ENCODE data around the gene SLC11A2. TPM values are rescaled to one million over a fixed set of nuclear protein-coding genes. Genes with fewer than 3 reads are reported as not detected.

Gene SLC11A2
- total RNA-seq, 2 experiments from 2014 or later: 21.6 to 23.9 TPM

DNA sequence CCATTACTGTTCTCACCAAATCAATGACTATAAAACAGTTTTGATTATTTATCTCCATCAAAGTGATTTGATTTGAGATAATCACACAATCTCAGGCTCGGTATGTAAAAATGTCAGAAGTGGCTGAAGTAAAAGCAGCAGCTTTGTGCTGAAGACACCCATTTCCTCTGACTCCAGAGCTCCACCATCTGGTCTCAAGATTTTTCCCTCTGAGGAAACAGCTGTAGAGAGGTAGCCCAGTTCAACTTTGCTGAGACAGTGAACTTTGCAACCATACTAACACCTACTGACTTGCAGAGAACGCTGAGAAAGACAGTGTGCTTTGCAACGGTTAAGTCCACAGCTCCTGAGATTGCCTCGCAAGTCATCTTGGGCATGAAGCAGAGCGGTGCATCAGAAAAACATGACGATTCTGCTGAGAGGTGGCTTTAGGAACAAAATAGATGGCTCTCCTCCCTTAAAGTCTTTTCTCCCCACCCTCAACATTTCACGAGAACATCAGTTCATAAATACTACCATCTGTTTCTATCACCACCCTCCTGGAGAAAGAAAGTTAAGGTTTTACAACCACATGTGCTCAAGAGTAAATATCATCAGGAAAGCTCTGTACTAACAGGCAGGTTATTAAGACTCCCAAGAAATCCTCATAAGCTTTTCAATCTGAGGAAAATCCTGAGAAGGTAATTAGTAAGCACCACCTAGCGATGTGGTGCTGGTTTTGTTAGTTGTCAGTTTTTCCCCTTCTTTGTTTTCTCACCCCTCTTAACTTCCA, 39.0 kb downstream of the SLC11A2 start:
- TF ChIP-seq, protein P1, sequence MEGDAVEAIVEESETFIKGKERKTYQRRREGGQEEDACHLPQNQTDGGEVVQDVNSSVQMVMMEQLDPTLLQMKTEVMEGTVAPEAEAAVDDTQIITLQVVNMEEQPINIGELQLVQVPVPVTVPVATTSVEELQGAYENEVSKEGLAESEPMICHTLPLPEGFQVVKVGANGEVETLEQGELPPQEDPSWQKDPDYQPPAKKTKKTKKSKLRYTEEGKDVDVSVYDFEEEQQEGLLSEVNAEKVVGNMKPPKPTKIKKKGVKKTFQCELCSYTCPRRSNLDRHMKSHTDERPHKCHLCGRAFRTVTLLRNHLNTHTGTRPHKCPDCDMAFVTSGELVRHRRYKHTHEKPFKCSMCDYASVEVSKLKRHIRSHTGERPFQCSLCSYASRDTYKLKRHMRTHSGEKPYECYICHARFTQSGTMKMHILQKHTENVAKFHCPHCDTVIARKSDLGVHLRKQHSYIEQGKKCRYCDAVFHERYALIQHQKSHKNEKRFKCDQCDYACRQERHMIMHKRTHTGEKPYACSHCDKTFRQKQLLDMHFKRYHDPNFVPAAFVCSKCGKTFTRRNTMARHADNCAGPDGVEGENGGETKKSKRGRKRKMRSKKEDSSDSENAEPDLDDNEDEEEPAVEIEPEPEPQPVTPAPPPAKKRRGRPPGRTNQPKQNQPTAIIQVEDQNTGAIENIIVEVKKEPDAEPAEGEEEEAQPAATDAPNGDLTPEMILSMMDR (IDR thresholded peaks at IDR 0.05): peak; percentile 25
- peak overlapping the region; percentile 73 for H3K27ac Mint-ChIP-seq

DNA sequence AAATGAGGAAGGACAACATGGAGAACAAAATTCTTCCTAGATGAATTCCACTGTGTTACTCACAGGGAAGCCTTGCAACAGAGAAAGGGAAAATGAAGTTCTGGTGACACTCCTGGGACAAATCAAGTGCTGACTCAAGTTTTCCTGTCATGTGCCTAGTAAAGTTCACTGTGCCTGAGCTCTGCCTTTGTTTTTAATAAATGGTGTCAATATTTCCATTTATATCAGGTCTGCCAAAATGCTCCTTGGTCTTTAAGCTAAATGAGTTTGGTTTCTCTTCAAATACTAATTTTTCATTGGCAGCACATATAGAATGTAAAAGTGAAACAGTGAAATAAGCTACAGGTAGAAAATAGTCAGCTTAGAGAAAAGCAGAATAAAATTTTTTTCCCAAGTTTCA, 40.9 kb downstream of the SLC11A2 start:
- ChIA-PET CTCF (interaction anchor here (0.7 to 5.2 kb wide), 11 partner anchors 10 to 221 kb away, joined by 3 to 43 read pairs (median 5); partner anchors contain the start of genes ATF1 and SLC11A2), POLR2A (interaction anchor here (0.7 to 2.6 kb wide), 5 partner anchors 41 to 159 kb away, joined by 3 to 12 read pairs (median 3); partner anchors contain the start of gene SLC11A2)
- Mint-ChIP-seq H3K4me3 (no peak overlapping the region), H3K27ac (peak overlapping the region; percentile 59), H3K4me1 (ENCODE audit: low read depth) (peaks cover 39% of the 10 kb centered on the region), H3K9me3 (no peaks in the 10 kb centered on the region), H3K36me3 (ENCODE audit: low read depth) (peaks cover 33% of the 10 kb centered on the region), H3K27me3 (no peaks in the 10 kb centered on the region)
- ATAC-seq (peak; percentile 60), DNase-seq (peak; percentile 10)
- TF ChIP-seq, protein P1 (IDR thresholded peaks at IDR 0.05): no peak
- intact Hi-C loops (cut with micrococcal nuclease): no loop called here

More for the DNA sequence above, 39.0 kb downstream of the SLC11A2 start:
- intact Hi-C loops (cut with micrococcal nuclease): no loop called here
- no peak overlapping the region for H3K4me3 Mint-ChIP-seq
- ATAC-seq: peak; percentile 62
- CTCF ChIA-PET: interaction anchor here (0.7 to 5.2 kb wide), 10 partner anchors 8 to 353 kb away, joined by 3 to 43 read pairs (median 7); partner anchors contain the start of gene ATF1
- peaks cover 44% of the 10 kb centered on the region for H3K4me1 Mint-ChIP-seq (ENCODE audit: low read depth)
- peak; percentile 40 for DNase-seq
- no peaks in the 10 kb centered on the region for H3K9me3 Mint-ChIP-seq
- POLR2A ChIA-PET: interaction anchor here (1.0 to 2.6 kb wide), 3 partner anchors 18 to 161 kb away, joined by 3 to 12 read pairs (median 3); partner anchors contain the start of gene SLC11A2
- peaks cover 45% of the 10 kb centered on the region for H3K36me3 Mint-ChIP-seq (ENCODE audit: low read depth)
- H3K27me3 Mint-ChIP-seq: no peaks in the 10 kb centered on the region

DNA sequence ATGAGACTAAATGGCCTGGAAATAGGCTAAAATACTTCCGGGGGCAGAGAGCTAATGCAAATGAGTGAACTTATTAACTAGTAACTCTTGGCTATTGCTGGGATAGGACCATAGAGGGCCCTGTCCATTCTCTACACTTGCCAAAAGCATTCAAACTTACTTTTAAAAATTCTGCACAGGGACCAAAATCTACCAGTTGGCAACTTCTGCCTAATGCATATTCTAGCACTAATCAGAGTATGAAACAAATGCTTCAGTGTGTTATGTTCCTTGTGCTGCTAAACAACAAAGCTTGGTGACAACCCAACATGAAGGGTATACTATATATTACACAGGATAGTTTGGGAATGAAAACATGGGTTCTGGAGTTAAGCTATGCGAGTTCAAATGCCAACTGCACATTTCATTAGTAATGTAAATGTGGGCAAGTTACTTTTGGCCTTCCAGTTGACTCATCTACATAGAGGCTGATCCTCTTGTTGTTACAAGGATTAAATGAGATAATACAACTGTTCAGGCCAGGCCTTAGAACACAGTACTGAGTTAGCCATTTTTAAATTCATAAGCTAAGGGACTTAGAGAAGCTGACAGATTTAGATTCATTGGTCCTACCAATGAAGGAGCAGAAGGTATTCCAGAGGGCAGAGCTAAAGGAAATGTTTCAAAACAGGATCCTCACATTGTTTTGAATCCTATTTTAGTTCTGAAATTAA, 41.4 kb downstream of the SLC11A2 start:
- POLR2A ChIA-PET: interaction anchor here (0.7 to 1.3 kb wide), 3 partner anchors 28 to 60 kb away, joined by 3 read pairs; partner anchors contain the start of gene SLC11A2
- peaks cover 43% of the 10 kb centered on the region for H3K4me1 Mint-ChIP-seq (ENCODE audit: low read depth)

DNA sequence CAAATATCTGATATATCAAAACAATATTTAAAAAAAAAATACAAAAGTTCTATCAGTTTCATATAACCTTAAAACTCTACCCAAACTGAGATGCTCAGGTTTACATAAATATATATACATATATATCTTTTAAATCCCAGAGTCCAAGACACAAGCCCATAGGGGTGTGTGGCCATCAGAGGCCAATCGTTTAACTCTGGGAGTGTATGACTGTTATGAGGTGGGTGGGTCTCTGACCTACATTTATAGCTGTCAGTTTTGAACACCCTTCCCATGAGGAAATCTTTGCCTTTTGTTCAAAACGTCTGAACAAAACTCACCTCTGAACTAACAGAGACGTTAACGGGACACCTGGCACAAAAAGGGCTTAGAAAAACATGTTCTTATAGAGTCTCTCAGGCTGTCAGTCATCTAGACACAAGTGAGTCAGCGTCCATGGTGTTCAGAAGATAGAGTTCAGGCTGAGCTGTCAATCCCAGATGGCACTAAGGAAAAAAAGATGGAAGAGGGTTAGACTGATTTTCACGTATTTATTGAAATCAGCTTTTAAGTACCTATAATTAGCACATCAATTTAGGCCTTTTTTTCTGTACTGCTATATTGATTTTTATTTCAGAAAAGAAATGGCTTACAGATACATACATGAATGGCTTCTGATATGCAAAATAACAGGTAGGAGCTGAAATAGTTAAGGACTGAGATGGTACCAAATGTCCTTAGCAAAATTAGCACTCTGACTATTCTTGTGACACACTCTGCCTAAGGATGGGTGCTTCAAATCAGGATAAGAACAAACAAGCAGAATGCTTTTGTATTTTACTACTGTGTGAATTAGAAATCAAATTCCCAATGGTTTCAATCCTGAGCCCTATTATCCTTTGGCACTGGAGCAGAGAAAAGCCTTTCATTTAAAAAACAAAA, 44.6 kb downstream of the SLC11A2 start:
- CTCF ChIA-PET: interaction anchor here (1.0 to 1.7 kb wide), 2 partner anchors 124 to 156 kb away, joined by 3 to 5 read pairs; no protein-coding TSS in a partner anchor
- H3K4me1 Mint-ChIP-seq (ENCODE audit: low read depth): peaks cover 41% of the 10 kb centered on the region
- intact Hi-C loops (cut with micrococcal nuclease): no loop called here
- no peak overlapping the region for H3K4me3 Mint-ChIP-seq
- no peak overlapping the region for H3K27ac Mint-ChIP-seq
- H3K27me3 Mint-ChIP-seq: no peaks in the 10 kb centered on the region
- POLR2A ChIA-PET: interaction anchor here (0.6 kb wide), 1 partner anchor 12 kb away, joined by 4 read pairs; no protein-coding TSS in a partner anchor
- TF ChIP-seq, protein P1 (IDR thresholded peaks at IDR 0.05): no peak
- H3K9me3 Mint-ChIP-seq: no peaks in the 10 kb centered on the region
- H3K36me3 Mint-ChIP-seq (ENCODE audit: low read depth): peaks cover 27% of the 10 kb centered on the region
- DNase-seq (no peak), ATAC-seq (no peak)

More for the DNA sequence above, 41.4 kb downstream of the SLC11A2 start:
- Mint-ChIP-seq H3K36me3 (ENCODE audit: low read depth) (peaks cover 33% of the 10 kb centered on the region), H3K27me3 (no peaks in the 10 kb centered on the region), H3K9me3 (no peaks in the 10 kb centered on the region), H3K27ac (peak overlapping the region; percentile 59), H3K4me3 (no peak overlapping the region)
- TF ChIP-seq, protein P1 (IDR thresholded peaks at IDR 0.05): no peak
- DNase-seq (no peak), ATAC-seq (no peak)
- CTCF ChIA-PET: interaction anchor here (0.6 to 5.2 kb wide), 10 partner anchors 11 to 590 kb away, joined by 3 to 43 read pairs (median 5); partner anchors contain the start of genes ATF1 and SLC11A2
- intact Hi-C loops (cut with micrococcal nuclease): no loop called here
